ENCODE measurements around the gene TMEM236. TPM values are rescaled to one million over a fixed set of nuclear protein-coding genes. Genes with fewer than 3 reads are reported as not detected.
A peak's percentile ranks its signal among the peaks of the same experiment; 100 is the strongest.

The TMEM236 gene
- total RNA-seq, 1 experiment from 2014 or later: 0.24 TPM

DNA sequence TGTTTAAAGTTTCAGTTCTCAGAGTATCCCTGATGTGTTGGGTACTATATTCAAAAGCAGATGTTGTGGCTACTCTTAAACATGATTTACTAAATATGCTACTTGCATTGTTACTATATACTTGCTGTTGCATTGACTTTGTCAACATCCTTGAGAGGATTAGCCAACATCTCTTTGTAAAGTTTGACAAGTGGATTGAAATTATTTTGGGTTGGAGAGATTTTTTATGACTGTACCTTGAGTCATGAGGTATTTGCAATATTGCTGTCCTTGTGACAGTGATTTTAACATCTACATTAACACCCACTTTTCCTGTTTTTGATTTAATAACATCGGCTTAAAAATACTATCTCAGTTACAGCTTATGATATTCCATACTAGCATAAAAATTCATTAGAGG is 89.0 kb downstream of the TMEM236 start:
- intact Hi-C loops (cut with micrococcal nuclease; ENCODE audit: unreplicated experiment): no loop called here

DNA sequence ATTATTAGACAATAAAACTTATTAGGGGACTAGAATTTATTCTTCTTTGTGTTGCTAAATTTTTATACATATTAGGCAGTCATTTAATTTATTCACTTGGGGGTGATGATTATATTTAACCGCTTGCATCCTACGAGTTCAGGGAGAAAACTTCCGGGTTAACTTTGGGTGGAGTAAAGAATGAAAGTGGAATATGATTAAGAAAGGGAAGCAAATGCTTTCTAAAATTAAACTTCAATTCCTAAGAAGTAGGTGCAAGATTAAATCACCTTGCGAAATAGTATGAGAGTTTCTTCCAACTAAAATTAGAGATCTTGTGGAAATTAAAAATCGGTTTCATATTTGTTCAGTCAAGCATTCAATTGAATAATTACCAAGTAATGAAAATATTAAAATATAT is 90.6 kb downstream of the TMEM236 start:
- Histone ChIP-seq H3K79me2 (ENCODE audit: low read depth) (no peaks in the 10 kb centered on the region), H3K4me2 (no peak overlapping the region), H3K9me2 (ENCODE audit: insufficient read depth) (no peaks in the 10 kb centered on the region), H3K9me3 (ENCODE audit: insufficient read depth, low read depth) (no peaks in the 10 kb centered on the region), H3K36me3 (ENCODE audit: low read depth) (no peaks in the 10 kb centered on the region), H4K20me1 (ENCODE audit: insufficient read depth) (no peaks in the 10 kb centered on the region), H3K4me1 (replicated peaks; ENCODE audit: insufficient read depth) (no peaks in the 10 kb centered on the region), H3K27me3 (ENCODE audit: insufficient read depth, low read depth) (no peaks in the 10 kb centered on the region), H3F3A (ENCODE audit: insufficient read depth, low read depth) (no peaks in the 10 kb centered on the region), H3K4me3 (no peak overlapping the region), H2AFZ (no peak overlapping the region), H3K27ac (no peak overlapping the region)
- ChIA-PET CTCF (no interaction called here), POLR2A (ENCODE audit: unreplicated experiment) (no interaction called here)
- TF ChIP-seq, protein P1, sequence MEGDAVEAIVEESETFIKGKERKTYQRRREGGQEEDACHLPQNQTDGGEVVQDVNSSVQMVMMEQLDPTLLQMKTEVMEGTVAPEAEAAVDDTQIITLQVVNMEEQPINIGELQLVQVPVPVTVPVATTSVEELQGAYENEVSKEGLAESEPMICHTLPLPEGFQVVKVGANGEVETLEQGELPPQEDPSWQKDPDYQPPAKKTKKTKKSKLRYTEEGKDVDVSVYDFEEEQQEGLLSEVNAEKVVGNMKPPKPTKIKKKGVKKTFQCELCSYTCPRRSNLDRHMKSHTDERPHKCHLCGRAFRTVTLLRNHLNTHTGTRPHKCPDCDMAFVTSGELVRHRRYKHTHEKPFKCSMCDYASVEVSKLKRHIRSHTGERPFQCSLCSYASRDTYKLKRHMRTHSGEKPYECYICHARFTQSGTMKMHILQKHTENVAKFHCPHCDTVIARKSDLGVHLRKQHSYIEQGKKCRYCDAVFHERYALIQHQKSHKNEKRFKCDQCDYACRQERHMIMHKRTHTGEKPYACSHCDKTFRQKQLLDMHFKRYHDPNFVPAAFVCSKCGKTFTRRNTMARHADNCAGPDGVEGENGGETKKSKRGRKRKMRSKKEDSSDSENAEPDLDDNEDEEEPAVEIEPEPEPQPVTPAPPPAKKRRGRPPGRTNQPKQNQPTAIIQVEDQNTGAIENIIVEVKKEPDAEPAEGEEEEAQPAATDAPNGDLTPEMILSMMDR (conservative IDR thresholded peaks at IDR 0.05): no peak
- no peak for TF ChIP-seq EZH2 (IDR thresholded peaks at IDR 0.05; ENCODE audit: low read depth)
- no TSS peak for BruUV-seq (replicated peaks)
- no peak for DNase-seq
- intact Hi-C loops (cut with micrococcal nuclease; ENCODE audit: unreplicated experiment): no loop called here

More for the DNA sequence above, 89.0 kb downstream of the TMEM236 start:
- ChIA-PET POLR2A (ENCODE audit: unreplicated experiment) (no interaction called here), CTCF (no interaction called here)
- H3K27ac ChIP-seq: no peak overlapping the region
- no peak for TF ChIP-seq EZH2 (IDR thresholded peaks at IDR 0.05; ENCODE audit: low read depth)
- TF ChIP-seq, protein P1 (conservative IDR thresholded peaks at IDR 0.05): no peak
- H3K9me2 ChIP-seq (ENCODE audit: insufficient read depth): no peaks in the 10 kb centered on the region
- no peak overlapping the region for H3K4me2 ChIP-seq
- no peaks in the 10 kb centered on the region for H3K9me3 ChIP-seq (ENCODE audit: insufficient read depth, low read depth)
- H3K36me3 ChIP-seq (ENCODE audit: low read depth): no peaks in the 10 kb centered on the region
- H4K20me1 ChIP-seq (ENCODE audit: insufficient read depth): no peaks in the 10 kb centered on the region
- no peaks in the 10 kb centered on the region for H3K79me2 ChIP-seq (ENCODE audit: low read depth)
- H2AFZ ChIP-seq: no peak overlapping the region
- no peaks in the 10 kb centered on the region for H3K27me3 ChIP-seq (ENCODE audit: insufficient read depth, low read depth)
- H3K4me1 ChIP-seq (replicated peaks; ENCODE audit: insufficient read depth): peaks cover 3% of the 10 kb centered on the region
- DNase-seq: no peak
- no TSS peak for BruUV-seq (replicated peaks)
- no peaks in the 10 kb centered on the region for H3F3A ChIP-seq (ENCODE audit: insufficient read depth, low read depth)
- H3K4me3 ChIP-seq: no peak overlapping the region

- POLR2A ChIA-PET (ENCODE audit: unreplicated experiment): no interaction called here
- intact Hi-C loops (cut with micrococcal nuclease; ENCODE audit: unreplicated experiment): loop anchor here (1.0 to 5.0 kb wide), 3 partner anchors 240 to 368 kb away; no protein-coding TSS in a partner anchor
- CTCF ChIA-PET: interaction anchor here (0.6 to 1.5 kb wide), 8 partner anchors 57 to 1810 kb away, joined by 3 to 14 read pairs (median 4); no protein-coding TSS in a partner anchor
Observed at GRCh38 chr10:17847585-17848296, 95.7 kb downstream of the TMEM236 start.

More at GRCh38 chr10:17847585-17848296, 95.7 kb downstream of the TMEM236 start:
- Histone ChIP-seq H3K4me3 (no peak overlapping the region), H3K27ac (no peak overlapping the region), H3K79me2 (ENCODE audit: low read depth) (no peaks in the 10 kb centered on the region), H3K4me1 (replicated peaks; ENCODE audit: insufficient read depth) (no peaks in the 10 kb centered on the region), H3K4me2 (no peak overlapping the region), H2AFZ (no peak overlapping the region), H3F3A (ENCODE audit: insufficient read depth, low read depth) (no peaks in the 10 kb centered on the region), H3K27me3 (ENCODE audit: insufficient read depth, low read depth) (no peaks in the 10 kb centered on the region), H3K36me3 (ENCODE audit: low read depth) (no peaks in the 10 kb centered on the region), H3K9me3 (ENCODE audit: insufficient read depth, low read depth) (no peaks in the 10 kb centered on the region), H3K9me2 (ENCODE audit: insufficient read depth) (no peaks in the 10 kb centered on the region), H4K20me1 (ENCODE audit: insufficient read depth) (no peaks in the 10 kb centered on the region)
- BruUV-seq (replicated peaks): no TSS peak
- no peak for DNase-seq
- TF ChIP-seq EZH2 (IDR thresholded peaks at IDR 0.05; ENCODE audit: low read depth): no peak
- TF ChIP-seq, protein P1 (conservative IDR thresholded peaks at IDR 0.05): peak; percentile 61

Measured in PC-9 (cell line).